ENCODE results near the gene WDR70.

The WDR70 gene

DNA sequence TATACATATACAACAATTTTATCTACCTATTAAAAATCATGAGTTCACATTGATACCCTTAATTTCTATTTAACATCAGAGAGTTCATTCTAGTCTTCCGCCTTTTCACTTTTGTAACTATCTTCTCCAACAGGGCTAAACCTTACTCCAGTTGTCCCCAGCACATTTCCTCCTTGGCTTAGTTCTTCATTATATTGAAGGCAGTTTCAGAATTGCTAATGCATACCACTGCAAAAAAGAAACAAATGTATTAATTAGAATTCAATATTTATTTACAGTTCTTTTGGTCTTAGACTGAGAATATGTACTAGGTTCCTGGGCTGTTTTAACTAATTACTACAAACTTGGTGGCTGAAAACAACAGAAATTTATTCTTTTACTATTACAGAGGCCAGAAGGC, 132.5 kb downstream of the WDR70 start:
- TF ChIP-seq, protein P1, sequence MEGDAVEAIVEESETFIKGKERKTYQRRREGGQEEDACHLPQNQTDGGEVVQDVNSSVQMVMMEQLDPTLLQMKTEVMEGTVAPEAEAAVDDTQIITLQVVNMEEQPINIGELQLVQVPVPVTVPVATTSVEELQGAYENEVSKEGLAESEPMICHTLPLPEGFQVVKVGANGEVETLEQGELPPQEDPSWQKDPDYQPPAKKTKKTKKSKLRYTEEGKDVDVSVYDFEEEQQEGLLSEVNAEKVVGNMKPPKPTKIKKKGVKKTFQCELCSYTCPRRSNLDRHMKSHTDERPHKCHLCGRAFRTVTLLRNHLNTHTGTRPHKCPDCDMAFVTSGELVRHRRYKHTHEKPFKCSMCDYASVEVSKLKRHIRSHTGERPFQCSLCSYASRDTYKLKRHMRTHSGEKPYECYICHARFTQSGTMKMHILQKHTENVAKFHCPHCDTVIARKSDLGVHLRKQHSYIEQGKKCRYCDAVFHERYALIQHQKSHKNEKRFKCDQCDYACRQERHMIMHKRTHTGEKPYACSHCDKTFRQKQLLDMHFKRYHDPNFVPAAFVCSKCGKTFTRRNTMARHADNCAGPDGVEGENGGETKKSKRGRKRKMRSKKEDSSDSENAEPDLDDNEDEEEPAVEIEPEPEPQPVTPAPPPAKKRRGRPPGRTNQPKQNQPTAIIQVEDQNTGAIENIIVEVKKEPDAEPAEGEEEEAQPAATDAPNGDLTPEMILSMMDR (IDR thresholded peaks at IDR 0.05) = no peak

DNA sequence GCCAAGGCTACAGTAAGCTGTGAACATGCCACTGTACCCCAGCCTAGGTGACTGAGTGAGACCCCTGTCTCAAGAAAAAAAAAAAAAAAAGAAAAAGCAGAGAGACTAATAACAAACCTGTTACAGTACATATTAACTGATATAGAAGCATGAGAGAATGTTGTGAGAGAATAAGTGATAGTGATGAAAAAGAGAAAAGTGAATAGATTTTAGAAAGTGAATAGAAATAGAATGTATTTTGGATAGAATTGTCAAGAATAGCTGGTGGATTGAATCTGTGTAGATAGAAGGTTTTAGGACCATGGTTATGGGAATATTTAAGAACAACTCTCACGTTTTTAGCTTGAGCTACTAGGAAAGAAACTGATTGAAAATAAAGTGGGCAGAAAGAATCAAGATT, 135.8 kb downstream of the WDR70 start:
- TF ChIP-seq, protein P1 (IDR thresholded peaks at IDR 0.05) = no peak

DNA sequence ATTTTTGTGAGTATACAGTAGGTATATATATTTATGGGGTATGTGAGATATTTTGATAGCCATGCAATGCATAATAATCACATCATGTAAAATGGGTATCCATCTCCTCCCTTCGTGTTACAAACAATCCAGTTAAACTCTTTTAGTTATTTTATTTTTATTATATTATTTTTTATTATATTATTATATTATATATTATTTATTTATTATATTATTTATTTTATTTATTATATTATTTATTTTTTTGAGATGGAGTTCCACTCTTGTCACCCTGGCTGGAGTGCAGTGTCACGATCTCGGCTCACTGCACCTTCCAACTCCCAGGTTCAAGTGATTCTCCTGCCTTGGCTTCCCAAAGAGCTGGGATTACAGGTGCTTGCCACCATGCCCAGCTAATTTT, 138.6 kb downstream of the WDR70 start:
- TF ChIP-seq, protein P1 (IDR thresholded peaks at IDR 0.05) = no peak

DNA sequence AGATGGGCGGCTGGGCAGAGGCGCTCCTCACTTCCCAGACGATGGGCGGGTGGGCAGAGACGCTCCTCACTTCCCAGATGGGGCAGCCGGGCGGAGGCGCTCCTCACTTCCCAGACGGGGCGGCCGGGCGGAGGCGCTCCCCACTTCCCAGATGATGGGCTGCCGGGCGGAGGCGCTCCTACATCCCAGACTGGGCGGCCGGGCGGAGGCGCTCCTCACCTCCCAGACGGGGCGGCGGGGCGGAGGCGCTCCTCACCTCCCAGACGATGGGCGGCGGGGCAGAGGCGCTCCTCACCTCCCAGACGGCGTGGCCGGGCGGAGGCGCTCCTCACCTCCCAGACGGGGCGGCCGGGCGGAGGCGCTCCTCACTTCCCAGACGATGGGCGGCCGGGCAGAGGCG, 140.2 kb downstream of the WDR70 start:
- TF ChIP-seq, protein P1 (IDR thresholded peaks at IDR 0.05) = no peak

DNA sequence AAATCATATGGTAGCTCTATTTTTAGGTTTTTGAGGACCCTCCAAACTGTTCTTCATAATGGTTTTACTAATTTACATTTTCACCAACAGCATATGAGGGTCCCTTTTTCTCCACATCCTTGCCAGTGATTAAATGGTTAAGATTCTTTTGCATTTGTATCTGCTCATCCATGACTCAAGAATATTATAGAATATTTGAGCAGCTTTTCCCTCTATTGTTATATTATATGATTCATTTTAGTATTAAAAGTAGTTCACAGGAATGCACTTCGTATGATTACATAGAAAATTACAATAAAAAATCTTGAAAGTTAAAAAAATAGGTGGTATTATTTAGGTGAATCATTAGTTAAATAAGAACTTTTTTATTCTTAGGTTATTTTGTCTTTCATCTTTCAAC, 140.7 kb downstream of the WDR70 start:
- TF ChIP-seq, protein P1 (IDR thresholded peaks at IDR 0.05) = no peak

DNA sequence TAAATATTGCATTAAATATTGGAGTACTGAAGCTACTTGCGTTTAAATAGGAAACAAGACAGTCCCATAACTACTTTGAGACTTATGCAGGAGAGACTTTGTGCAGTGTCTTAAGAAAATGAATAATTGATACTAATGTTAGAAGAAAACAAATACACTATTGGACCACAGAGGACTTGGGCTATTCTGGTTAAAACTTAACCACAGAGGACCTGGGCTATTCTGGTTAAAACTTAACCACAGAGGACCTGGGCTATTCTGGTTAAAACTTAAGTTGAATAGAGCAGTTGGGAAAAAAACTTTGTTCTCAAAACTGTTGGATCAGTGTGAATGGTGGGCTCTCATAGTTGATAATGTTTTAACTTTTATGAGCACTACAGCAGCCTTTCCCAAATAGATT, 141.7 kb downstream of the WDR70 start:
- TF ChIP-seq, protein P1 (IDR thresholded peaks at IDR 0.05) = no peak

DNA sequence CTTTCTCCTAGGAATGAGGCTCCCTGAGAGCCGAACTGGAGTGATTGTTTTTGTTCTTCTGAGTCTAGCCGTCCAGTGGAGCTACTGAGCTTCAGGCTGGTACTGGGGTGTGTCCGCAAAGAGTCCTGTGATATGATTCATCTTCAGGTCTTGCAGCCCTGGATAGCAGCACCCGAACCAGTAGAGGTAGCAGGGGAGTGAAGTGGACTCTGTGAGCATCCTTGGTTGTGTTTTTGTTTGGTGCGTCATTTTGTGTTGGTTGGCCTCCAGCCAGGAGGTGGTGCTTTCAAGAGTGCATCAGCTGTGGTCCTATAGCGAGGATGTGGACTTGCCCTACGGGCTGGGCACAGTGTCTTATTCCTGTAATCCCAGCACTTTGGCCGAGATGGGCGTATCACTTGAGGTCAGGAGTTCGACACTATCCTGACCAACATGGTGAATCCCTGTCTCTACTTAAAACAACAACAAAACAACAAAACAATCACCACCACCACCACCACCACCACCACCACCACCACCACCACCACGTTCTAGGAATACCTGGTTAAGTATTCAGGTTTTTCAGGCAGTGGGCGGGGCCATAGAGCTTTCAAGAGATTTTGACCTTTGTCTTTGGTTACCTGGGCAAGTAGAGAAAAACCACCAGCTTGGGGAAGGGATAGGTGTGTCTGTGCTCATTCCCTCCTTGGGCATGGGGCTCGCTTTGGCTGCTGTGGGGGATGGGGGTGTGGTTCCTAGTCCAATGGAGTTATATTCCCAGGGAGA, 154.0 kb downstream of the WDR70 start:
- TF ChIP-seq, protein P1 (IDR thresholded peaks at IDR 0.05) = no peak

DNA sequence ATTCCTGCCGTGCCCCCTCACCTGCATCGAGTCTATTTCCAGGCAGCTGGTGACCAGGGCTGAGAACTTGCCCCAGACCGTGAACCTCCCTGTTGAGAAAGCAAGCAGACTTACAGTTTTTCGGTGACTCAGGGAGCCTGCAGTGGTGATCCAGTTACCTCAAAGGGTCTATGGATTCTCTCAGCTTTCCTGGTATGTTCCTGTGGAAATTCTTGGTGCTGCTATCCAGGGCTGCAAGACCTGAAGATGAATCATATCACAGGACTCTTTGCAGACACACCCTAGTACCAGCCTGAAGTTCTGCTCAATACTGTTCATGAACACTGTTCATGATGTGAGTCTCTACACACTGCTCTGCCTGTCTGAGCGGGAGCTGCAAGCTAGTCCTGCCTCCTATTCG, 154.7 kb downstream of the WDR70 start:
- TF ChIP-seq, protein P1 (IDR thresholded peaks at IDR 0.05) = no peak

Data from LNCAP (cell line).